GM21529 (cell line): ENCODE measurements around the gene GJE1.
"Not testable (repeated sequence)": the region's sequence is repeated elsewhere in the genome, so short reads cannot be mapped to it uniquely, and the experiment has no call there.

Source experiments
- ATAC-seq: cut with Tn5 transposase; IDR thresholded peaks from one replicate; pipeline ENCODE4 v1.9.1; 2021; ENCODE audit not compliant: unreplicated experiment

The GJE1 gene, protein sequence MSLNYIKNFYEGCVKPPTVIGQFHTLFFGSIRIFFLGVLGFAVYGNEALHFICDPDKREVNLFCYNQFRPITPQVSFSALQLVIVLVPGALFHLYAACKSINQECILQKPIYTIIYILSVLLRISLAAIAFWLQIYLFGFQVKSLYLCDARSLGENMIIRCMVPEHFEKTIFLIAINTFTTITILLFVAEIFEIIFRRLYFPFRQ

DNA sequence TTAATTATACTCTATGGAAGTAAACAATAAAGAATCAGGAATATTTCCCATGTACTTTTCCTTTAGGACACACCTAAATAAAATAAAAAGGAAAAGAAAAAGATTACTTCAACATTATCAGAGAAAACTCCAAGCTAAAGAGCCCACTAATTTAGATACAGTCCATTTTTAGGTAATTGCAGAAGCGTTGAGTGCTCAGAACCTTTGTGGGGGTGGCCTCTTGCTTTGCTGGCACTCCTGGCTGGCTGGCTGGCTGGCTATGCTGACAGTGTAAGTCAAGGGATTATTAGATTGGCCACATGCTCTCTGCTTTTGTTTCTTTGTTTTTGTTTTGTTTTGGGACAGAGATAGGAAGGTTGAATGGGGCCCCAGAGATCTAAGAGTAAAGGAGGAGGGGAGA, at the start of gene GJE1:
TSS of gene GJE1 (plus strand) at position 301 of the 400 bp plus-strand sequence. CDS start 234 bp downstream, outside the sequence.
- ATAC-seq = no peak

DNA sequence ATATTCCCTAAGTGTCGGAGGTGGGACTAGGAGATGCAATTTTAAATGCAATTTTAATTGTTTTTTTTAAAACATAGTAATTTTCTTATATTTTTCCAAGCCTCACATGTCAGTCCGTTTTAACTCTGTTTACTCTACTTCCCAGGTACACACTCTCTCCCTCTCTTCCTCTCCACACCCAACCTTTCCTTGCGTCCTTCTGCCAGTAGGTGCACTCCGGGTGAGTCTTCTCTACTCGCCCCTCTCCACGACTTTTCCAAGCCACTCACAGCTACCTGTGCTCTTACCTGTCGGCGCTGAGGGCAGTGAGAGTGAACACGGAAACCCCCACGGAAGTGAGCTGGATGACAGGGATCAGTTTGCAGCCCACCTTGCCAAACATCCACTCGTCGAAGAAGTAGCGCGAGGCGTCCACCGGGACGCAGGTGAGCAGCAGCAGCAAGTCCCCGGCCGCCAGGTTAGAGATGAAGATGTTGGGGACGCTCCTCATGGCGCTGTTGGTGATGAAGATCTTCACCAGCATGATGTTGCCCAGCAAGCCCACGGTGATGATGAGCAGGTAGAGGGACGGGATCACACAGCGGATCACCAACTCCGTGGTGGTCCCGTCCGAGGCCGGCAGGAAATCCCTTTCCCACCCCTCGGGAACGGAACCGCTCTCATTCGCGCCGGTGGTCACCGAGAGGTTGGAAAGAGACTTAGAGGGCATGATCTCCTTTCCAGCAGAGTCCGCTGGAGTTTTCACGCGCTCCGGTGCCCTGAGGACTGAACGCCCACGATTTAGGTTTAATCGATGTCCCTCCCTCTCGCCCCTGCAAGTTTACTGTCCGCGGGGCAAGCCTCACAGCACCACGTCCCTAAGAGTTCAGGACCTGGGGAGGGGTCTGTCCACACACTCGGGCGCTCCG, 44.5 kb upstream of the GJE1 start:
- ATAC-seq = no peak

DNA sequence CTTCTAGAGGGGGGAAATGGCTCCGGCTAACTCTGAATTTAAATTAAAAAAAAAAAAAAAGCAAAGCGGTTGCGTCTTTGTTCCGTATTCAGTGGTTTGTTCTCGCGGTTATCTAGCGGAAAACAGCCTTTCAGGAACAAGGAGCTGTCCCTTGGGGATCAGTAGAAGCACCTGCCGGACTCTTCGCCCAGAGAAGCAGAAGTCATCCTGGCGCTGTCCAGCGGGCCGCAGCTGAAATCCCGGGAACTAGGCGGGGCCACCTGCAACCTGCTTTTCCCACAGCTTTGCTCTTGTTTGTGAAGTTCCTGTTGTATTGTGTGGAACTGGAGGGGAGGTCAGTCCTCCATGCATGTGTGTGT, 43.9 kb upstream of the GJE1 start:
- no peak for ATAC-seq

DNA sequence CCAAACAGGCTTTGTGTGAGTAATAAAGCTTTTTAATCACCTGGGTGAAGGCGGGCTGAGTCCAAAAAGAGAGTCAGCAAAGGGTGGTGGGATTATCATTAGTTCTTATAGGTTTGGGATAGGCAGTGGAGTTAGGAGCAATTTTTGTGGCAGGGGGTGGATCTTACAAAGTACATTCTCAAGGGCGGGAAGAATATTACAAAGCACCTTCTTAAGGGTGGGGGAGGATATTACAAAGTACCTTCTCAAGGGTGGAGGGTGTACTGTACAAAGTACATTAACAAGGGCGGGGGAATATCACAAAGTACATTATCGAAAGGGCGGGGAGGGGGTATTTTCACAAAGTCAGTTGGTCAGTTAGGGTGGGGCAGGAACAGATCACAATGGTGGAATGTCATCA, 27.9 kb upstream of the GJE1 start:
- not testable (repeated sequence) for ATAC-seq

DNA sequence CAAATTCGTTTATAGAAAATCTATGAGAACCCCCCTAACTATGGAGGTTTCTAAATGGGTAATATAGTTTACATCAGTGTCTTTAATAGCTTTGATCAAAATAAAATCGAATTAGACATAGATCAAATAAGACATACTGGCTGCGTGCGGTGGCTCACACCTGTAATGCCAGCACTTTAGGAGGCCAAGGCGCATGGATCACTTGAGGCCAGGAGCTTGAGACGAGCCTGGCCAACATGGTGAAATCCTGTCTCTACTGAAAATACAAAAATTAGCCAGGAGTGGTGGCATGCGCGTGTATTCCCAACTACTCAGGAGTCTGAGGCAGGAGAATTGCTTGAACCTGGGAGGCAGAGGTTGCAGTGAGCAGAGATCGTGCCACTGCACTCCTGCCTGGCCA, 21.9 kb upstream of the GJE1 start:
- ATAC-seq = not testable (repeated sequence)

DNA sequence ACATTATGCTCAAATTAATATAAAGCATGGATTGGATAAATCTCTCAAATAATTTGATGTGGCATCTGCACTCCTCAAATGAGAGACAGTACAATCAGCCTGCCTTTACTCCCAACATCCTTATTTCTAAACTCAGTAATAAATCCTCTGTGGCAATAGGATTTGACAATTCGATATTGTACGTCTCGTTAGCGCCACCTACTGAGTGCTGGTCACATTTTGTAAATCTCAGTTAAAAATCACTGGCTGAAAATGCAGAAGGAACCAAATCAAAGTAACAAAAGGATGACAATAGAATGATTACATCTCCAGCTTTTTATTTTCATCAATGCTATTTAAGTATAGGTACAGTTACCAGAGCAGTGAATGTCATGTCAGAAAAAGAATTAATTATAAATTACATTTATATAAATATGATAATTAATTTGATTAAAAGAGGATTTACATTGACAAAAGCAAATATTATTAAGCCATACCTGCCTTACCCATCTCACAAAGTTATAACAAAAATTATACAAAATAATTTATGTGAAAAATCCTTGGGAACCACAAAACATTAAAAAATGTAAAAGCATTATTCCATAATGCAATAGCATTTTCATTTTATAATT, 20.2 kb upstream of the GJE1 start:
- peak; percentile 58 for ATAC-seq

DNA sequence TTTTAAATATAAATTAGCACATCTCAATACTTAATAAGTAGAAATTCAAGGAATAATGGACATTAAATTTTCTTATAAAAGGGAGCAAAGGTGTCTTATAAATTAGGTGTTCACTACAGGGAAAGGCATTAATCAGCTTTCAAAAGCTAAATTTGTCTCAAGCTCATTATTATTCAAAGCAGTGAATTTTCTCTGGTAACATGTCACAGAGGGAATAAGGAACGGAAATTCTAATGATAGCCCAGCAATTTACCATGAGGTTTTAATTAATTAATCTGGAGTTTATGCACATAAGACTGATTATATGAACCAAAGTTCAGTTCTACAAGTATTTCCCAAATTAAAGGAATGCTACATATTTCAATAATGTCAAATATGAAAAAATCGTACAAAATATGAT, 15.4 kb upstream of the GJE1 start:
- no peak for ATAC-seq

DNA sequence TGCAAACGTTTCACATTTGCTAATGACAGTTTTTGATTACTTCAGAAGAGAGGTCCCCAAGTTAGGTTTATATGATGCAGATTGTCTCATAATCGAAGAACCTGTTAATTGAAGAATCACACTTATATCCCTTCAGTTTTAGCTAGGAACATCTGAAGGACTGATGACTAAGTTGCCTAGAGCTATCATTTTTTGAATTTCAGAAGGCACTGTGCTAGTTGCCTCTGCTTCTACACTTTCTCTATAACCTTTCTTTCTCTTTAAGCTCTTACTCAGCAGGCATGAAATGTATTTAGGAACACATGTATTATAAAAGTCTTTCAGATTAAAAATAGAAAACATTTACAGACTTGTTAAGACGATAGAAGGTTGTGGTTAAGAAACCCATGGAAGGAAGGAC, 14.4 kb upstream of the GJE1 start:
- ATAC-seq = no peak

DNA sequence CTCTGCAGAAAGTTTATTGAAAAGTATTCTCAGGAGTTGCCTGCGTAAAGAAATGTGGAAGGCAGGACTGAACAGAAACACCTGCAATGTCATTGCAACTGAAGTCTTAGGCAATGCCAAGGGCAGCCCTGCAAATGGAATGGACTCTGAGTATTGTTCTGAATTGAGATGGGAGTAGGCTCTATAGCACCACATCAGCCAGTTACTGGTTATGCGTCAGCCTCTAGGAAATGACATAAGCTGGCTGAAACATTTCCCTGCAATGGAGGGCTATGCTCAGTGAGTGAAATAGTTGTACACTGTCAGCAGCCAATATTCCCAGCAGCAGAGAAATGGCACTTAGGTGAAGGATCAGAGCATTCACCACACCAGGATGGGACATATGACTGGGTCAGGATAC, 13.8 kb upstream of the GJE1 start:
- ATAC-seq = no peak

DNA sequence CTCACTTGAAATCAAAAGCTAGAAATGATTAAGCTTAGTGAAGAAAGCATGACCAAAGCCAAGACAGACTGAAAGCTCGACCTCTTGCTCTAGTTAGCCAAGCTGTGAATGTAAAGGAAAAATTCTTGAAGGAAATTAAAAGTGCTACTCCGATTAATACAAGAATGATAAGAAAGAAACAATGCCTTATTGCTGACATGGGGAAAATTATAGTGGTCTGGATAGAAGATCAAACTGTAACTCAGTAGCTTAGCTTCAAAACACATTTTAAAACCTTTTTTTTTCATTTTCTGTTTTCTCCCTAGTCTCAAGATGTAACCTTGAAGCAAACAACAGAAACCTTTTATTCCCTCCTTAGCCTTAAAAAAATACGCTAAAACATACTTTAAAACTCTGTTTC, 11.4 kb upstream of the GJE1 start:
- ATAC-seq = no peak

DNA sequence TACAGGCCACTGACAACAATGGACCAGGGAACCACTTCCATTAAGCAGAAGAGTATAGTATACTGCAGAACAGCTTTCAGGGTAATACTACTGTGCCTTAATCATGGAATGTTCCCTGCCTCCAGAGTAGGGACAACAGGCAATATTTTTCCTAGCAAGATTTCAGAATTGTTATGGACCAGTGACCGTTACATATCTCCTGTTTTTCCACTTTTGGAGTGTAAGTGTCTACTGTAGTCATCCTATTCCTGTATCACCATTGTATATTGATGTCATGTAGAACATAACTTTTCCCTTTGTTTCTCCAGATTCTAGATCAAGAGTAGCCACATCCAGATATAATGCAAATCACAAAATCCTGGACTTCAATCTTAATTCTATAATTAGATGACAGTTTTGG, 1.9 kb upstream of the GJE1 start:
- ATAC-seq = no peak

DNA sequence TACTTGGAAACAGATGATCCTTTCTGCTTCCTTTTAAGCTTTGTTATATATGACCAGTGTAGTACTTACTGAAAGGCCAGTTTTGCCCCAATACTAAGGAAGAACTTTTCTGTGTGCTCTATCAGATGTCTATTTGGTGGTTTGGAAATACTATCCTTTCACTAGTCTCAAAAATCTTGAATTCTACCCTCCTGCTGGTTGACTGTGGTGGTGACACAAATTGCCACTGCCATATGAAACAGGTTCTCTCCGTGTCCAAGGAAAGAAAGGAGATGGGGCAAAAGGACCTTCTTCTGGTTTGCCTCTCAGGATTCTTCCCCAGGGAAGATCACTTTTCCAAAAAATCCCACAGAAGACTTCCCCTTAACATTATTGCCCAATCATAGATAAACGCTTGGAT, 6.2 kb downstream of the GJE1 start:
- no peak for ATAC-seq

DNA sequence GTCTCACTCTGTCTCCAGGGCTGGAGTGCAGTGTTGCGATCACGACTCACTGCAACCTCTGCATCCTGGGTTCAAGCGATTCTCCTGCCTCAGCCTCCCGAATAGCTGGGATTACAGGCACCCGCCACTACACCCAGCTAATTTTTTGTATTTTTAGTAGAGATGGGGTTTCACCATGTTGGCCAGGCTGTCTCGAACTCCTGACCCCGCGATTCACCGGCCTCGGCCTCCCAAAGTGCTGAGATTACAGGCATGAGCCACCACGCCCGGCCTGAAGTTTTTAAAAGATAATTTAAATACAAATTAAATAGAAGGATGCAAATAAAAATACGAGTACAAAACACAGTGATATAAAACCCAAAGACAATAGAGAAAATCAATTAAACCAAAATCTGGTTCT, 8.8 kb downstream of the GJE1 start:
- not testable (repeated sequence) for ATAC-seq

DNA sequence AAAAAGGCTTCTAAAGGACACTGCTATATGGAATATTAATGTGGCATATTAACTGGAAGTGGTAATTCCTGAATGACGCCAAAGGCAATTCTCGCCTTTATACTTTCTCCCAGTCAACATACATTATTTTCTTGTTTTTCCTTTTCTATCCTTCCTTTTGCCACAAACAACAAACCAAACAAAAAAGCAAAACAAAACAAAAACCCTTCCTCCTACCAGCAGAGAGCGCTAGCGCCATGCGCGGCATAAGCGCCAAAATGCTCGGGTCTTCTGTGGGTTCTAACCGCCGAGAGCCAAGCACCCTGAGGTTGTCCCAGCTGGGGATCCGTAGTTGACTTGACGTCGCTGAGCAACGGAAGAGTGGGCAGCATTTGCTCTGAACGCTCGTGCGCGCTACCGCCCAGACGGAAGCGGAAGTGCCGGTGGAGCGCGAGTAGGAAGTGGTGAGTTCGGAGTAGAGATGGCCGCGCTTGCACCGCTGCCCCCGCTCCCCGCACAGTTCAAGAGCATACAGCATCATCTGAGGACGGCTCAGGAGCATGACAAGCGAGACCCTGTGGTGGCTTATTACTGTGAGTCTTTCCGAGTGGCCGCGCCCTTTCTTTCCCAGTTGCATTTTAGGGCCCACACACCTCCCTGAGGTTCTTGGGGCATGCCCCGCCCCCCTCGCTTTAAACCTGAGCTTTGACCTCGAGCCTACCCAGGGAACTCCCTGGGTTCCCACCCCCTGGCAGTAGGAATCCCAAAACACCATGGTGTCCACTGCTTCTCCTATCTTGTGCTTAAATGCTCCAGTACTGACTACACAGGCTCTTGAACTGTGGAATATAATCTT, 14.3 kb downstream of the GJE1 start, which contains the start of the genes NMBR and VTA1:
TSS of gene NMBR (minus strand) at position 295 of the 835 bp plus-strand sequence. CDS start 58,464 bp downstream, outside the sequence.
TSS of gene VTA1 (plus strand) at position 436 of the 835 bp plus-strand sequence. CDS start at position 461, 25 bp downstream.
- peak; percentile 100 for ATAC-seq

DNA sequence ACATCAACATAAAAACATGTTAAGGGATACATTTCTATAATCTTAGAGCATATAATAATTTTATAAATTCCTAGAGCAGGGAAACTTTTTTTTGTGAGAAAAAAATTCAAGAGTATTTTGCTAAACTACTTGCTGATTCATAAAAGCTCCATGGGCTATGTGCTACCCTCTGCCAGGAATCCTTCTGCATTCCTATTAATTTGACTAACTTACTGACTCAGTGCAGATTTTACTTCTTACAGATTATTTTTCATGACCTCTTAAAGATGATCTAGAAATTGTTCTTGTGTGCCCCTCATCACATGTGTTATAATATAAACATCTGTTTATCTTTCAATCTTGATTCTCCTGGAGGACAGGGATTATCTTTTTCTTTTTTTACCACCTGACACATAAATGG, 20.0 kb downstream of the GJE1 start:
- no peak for ATAC-seq

DNA sequence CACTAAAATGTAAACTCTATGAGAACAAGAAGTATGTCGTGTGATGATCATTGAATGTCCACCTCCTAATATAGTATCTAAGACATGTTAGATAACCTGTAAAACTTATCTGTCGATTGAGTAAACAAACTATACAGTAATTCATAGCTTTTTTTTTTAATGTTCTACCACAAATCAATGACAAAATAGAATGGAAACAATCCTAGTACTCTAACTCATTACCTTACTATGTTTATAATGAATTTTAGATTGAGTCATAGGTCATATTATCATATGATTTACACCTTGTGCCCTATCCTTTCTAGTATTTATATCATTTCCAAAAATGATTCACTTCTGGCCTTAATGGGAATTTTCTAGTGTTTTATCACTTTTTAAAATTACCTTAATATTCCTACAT, 20.5 kb downstream of the GJE1 start:
- ATAC-seq = no peak

DNA sequence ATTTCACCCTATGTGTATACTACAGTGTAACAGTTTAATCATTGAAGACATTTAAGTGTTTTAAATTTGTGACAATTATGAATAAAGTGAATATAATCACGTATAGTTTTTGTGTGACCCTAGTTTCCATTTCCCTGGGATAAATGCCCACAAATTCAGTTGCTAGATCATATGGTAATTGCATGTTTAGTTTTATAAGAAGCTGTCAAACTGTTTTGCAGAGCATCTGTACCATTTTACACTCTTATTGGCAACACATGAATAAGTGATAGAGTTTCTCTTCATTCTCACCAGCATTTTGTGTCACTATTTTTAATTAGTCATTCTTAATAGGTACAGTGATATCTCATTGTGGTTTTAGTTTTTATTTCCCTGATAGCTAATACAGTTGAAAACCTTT, 21.6 kb downstream of the GJE1 start:
- ATAC-seq = no peak

DNA sequence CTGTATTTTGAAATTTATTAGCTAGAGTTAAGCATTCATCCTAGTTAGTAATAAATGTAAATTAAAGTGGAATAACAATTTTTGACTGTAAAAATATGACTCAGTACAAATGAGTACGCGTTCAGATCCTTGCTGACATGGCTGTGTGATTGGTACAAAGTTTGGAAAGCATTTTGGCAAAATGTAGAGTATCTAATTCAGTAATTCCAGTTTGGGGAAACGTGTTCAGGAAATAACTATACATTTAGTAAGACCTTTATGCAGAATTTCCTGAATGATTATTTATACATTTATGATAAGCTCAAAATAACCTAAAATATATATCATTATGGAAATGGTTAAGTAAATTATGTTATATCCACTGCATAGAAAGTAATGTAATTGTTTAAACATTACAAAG, 22.4 kb downstream of the GJE1 start:
- no peak for ATAC-seq

DNA sequence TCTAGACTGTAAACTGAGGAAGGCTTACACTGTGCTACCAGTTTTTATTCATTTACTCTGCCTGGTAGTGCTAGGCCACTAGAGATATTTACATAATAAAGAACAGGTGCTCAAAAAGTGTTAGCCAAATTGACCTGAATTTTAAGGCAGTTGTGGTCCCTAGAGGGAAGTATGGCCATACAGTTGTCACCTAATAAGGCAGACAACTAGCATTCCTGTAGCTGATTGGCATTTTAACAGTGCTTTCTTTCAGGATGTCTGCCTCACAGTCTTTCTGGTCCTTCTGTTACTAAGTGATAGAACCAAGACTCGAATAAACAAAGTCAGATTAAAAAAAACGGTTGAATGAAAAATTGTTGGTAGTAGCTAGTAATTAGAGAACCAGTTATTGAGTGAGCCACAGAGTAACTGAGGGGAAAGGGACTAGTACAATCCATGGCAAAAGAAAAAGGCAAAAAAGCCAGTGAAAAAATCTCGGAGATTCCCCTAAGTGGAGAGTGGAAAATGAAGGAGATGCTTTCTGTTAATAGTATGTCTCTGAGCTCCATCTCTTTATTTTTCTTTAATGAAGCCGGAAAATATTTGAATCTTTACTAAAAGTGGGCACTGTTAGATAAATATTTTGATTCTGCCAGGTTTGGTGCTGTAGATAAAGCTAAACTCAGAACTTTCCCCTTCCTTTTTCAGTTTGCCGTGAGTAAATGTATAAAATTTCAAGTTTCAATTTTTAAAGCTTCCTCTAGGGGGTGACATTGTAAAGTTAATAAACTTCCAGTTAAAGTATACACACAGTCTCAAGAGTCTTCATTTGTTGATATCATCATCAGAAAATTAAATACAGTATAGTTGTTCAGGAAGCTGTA, 23.4 kb downstream of the GJE1 start:
- peak; percentile 51 for ATAC-seq

DNA sequence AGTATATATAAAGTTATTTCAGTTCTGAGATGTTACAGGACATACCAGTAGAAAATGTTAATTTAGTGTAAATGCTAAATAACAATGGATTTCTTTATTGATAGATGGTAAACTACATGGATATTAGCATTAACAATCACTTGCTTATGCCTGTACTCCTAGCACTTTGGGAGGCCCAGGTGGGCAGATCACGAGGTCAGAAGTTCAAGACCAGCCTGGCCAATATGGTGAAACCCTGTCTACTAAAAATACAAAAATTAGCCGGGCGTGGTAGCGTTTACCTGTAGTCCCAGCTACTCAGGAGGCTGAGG, 24.0 kb downstream of the GJE1 start:
- ATAC-seq = not testable (repeated sequence)
